ENCODE data around the gene RSPO1.

RSPO1 gene

GRCh38 chr1:37574834-37575480 lies 59.7 kb downstream of the RSPO1 start:
- in situ Hi-C loops (cut with HindIII; ENCODE audit: low sequenced_read_pairs) = no loop called here

- in situ Hi-C loops (cut with HindIII; ENCODE audit: low sequenced_read_pairs) = no loop called here
These were observed 64.0 kb downstream of the RSPO1 start for GRCh38 chr1:37570528-37571334.

GRCh38 chr1:37567023-37567422 lies 67.7 kb downstream of the RSPO1 start:
- in situ Hi-C loops (cut with HindIII; ENCODE audit: low sequenced_read_pairs) = no loop called here

- in situ Hi-C loops (cut with HindIII; ENCODE audit: low sequenced_read_pairs) = no loop called here
These were observed 69.8 kb downstream of the RSPO1 start for GRCh38 chr1:37564892-37565291.

GRCh38 chr1:37562984-37563383 lies 71.7 kb downstream of the RSPO1 start:
- in situ Hi-C loops (cut with HindIII; ENCODE audit: low sequenced_read_pairs) = no loop called here

Data from DLD1 (cell line).